IPS-NIHi11 (cell line): ENCODE results near the gene SRD5A3.
"Not testable (repeated sequence)": the region's sequence is repeated elsewhere in the genome, so short reads cannot be mapped to it uniquely, and the experiment has no call there.

Source experiments
- DNase-seq: peaks from one replicate; pipeline ENCODE4 v3.0.0; 2012; ENCODE audit warnings: mixed read lengths, low spot score

SRD5A3 gene

GRCh38 chr4:55346851-55347255 lies 811 bp downstream of the SRD5A3 start:
- DNase-seq, result peak; percentile 28

GRCh38 chr4:55347610-55348228 lies 1.7 kb downstream of the SRD5A3 start:
- DNase-seq, result no peak

DNA sequence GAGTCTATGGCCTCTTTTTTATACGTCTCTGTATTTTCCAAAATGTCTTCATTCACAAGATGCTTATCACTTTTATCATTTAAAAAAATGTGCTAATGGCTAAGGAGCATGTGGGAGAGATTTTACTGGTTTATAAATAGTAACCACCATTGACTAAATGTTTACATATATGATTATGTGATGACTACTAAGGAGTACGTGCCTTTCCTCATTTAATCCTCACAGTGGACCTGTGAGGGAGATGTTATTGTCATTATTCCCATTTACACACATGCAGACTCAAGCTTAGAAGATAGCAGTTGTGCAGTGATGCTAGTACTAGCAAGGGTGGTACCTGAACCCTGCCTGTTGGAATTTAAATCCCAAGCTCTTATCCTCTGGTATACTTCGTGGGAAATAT lies 2.4 kb downstream of the SRD5A3 start:
- DNase-seq, result no peak

DNA sequence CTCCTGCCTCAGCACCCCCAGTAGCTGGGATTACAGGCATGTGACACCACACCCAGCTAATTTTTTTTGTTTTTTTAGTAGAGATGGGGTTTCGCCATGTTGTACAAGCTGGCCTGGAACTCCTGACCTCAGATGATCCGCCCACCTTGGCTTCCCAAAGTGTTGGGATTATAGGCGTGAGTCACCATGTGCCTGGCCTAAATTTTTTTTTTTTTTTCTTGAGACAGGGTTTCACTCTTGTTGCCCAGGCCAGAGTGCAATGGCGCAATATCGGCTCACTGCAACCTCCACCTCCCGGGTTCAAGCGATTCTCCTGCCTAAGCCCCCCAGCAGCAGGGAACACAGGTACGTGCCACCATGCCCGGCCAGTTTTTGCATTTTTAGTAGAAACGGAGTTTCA lies 4.8 kb downstream of the SRD5A3 start:
- not testable (repeated sequence) for DNase-seq

DNA sequence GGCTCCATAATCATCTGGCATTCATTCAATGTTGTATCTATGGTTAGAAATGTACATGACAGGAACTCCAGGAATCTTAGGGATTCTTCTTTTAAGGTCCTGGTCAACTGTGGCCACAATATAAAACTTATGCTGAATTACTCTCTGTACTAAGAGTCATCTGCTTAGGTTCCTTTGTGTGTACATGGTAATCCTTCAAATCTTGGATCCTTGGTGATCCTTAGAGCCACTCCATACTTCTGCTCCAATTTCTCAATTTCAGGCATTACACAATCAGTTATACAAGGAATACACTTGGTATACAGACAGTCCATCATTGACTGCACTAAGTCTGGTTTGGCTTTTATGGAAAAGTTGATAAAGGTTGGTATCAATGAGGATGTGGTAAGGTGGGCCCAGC lies 5.8 kb downstream of the SRD5A3 start:
- no peak for DNase-seq

DNA sequence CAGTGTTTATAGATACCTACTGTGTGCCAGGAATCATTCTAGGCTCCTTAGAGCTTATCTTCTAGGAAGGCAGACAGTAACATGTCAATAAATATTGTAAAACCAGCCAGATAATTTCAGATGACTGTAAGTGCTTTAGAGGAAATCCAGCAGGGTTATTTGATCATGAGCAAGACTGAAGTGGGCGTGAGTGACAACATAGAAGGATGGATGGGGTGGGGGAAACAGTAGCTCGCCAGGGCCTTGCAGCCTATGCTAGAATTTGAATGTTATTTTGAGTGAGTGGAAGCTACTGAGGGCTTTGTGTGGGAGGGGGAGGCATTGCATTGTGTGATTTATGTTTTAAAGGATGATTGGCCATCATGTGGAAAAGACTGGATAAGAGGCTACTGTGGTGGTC lies 6.7 kb downstream of the SRD5A3 start:
- DNase-seq, result no peak

DNA sequence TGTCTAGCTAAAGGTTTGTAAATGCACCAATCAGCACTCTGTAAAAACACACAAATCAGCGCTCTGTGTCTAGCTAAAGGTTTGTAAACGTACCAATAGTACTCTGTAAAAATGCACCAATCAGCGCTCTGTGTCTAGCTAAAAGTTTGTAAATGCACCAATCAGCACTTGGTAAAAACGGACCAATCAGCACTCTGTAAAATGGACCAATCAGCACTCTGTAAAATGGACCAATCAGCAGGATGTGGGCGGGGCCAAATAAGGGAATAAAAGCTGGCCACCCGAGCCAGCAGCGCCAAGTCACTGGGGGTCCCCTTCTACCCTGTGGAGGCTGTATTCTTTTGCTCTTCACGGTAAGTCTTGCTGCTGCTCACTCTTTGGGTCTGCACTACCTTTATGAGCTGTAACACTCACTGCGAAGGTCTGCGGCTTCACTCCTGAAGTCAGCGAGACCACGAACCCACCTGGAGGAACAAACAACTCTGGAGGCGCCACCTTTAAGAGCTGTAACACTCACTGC lies 7.2 kb downstream of the SRD5A3 start:
- DNase-seq, result not testable (repeated sequence)

DNA sequence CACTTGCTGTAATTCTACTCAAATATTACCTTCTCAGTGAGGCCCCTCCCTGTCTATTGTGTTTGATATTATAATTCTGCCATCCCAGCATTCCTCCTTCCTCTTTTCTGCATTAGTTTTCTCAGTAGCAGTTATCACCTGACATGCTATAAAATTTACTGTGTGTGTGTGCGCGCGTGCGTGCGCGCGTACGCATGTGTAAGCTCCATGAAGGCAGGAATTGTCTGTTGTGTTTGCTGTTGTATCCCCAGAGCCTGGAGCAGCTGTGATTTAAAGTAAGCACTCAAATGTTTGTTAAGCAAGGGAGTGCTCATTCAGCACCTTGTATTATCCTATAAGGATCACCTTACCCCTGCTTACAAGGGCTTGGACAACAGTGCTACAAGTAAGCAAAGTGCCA lies 8.6 kb downstream of the SRD5A3 start:
- no peak for DNase-seq

GRCh38 chr4:55355555-55355954 lies 9.5 kb downstream of the SRD5A3 start:
- DNase-seq, result no peak

- no peak for DNase-seq
Measured at GRCh38 chr4:55356991-55357461, 11.0 kb downstream of the SRD5A3 start.

DNA sequence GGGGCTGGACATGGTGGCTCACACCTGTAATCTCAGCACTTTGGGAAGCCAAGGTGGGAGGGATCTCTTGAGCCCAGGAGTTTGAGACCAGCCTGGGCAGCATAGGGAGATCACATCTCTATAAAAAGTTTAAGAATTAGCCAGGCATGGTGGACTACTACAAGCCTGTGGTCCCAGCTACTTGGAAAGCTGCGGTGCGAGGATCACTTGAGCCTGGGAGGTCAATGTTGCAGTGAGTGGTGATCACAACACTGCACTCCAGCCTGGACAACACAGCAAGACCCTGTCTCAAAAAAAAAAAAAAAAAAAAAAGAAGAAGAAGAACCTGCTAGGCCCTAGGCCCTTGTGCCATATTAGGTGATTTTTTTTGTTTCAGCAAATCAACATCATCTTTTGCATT lies 12.2 kb downstream of the SRD5A3 start:
- DNase-seq, result no peak

DNA sequence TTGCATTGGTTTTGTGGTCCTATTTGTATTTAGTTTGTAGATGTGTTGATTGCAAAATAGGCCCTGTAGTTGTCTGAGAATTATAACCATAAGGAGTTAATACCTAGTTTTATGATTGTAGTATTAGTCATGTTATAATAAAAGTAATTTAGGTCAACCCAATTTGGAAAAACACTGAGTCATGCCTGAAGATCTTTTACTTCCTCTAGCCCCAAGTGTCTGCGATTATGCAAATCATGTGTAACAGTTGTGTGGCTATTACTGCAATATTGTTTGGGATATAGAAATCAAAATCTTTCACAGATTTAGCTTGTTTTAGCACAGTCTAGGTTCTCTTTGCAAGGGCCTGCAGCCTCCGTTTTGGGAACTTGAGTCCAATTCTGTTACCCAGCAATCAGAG lies 12.6 kb downstream of the SRD5A3 start:
- no peak for DNase-seq

DNA sequence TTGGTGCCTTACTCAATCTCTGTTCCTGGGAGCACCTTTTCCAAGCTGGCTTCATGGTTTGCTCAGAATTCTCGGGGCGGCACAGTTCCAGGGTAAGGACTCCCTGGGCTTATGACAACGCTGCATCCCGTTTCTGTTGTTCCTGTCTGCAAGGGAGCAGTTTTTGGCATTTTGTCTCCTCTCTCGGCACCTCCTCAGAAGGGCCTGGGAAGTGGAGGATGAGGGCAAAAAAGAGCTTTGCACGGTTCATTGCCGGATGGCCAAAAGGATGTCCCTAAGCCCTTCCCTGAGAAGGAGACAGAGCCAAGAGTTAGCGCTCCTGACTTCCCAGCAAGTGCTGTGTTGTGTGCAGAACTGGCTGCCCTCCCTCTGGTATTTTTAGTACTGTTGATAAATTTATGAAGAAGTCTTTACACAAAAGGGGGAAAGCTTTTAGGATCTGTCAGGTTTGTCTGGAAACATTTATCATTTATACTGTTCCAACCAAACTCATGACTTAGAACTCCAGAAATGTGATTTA lies 13.4 kb downstream of the SRD5A3 start:
- no peak for DNase-seq

GRCh38 chr4:55362938-55363337 lies 16.9 kb downstream of the SRD5A3 start:
- DNase-seq, result not testable (repeated sequence)

DNA sequence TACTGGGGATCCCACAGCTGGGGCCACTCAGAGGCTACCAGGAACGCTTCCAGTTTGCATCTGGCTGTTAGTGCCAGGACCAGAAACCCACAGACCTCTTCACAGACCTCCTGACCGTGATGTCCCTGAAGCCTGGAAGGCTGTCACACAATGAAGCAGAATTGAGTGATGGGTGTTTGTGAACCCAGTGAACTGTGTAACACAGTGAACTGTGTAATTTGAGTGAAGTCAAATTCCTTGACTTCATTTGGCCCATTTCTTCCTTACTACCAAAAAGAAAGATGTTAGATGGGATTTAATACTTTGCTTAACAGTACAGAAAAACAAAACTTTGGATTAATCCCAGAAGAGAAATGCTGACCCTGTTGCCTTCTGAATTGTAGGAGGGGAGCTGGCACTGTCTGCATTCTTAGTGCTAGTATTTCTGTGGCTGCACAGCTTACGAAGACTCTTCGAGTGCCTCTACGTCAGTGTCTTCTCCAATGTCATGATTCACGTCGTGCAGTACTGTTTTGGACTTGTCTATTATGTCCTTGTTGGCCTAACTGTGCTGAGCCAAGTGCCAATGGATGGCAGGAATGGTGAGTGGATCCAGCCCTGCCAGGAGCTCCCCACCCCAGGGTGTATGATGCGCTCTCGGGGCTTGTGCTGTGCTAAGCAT lies 17.8 kb downstream of the SRD5A3 start:
- no peak for DNase-seq

DNA sequence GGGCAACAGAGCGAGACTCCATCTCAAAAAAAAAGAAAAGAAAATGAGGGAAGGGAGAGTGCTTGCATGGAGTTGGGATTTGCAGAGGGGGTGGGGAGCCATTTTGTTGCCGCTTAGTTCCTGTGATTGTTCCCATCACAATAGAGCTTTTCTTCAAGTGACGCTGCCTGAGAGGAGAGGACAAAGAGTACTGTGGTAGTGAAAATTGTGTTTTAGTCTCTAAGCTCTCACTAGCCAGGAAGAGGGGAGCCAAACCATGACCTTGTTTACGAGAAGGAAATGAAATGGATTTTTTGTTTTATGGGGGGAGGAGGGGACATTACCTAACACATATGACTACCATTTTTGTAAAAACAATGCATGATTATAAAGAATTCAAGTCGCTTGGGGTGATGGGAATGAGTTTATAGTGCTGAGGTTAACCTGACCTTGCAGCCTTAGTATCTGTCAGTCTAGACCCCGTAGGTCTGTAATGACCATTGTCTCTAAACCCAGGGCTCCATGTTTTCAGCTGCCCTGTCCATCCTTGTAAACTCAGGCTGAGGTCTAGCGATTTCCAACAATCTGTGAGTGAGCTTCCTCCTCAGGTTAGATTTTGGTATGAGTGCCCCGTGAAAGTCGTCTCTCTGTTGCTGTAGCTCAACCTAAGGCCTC lies 18.8 kb downstream of the SRD5A3 start:
- peak; percentile 46 for DNase-seq

- no peak for DNase-seq
Measured at GRCh38 chr4:55365345-55365728, 19.3 kb downstream of the SRD5A3 start.

DNA sequence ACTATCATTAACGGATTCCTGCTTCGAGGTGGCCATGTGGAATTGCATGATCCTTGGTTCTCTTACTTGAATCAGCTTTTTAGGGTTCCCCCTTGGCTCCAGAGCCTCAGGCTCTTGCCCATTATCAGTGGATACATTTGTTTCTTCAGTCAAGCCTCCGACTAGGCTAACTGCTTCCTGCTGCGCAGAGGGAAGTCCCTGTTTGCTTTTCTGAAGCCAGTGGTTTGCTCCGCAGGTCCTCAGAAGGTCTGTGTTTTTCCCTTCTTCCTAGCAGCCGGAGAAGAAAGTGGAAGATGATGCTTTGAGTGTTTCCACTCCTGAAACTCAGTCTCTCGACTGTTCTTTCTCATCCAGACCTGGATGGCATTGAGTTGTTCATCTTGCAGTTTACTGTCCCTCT lies 20.6 kb downstream of the SRD5A3 start:
- no peak for DNase-seq

- no peak for DNase-seq
Measured at GRCh38 chr4:55367084-55367722, 21.2 kb downstream of the SRD5A3 start.

- DNase-seq, result no peak
Measured at GRCh38 chr4:55369968-55370367, 23.9 kb downstream of the SRD5A3 start.

GRCh38 chr4:55372259-55372658 lies 26.2 kb downstream of the SRD5A3 start:
- DNase-seq, result no peak

GRCh38 chr4:55373461-55373860 lies 27.4 kb downstream of the SRD5A3 start:
- no peak for DNase-seq
